HepG2 (cell line): Measurements from ENCODE around the gene DNMT3B. TPM values are rescaled to one million over a fixed set of nuclear protein-coding genes. Genes with fewer than 3 reads are reported as not detected.

Experiments
- ATAC-seq: fragments of 200-7000 bp; cut with Tn5 transposase; 3 replicates; pipeline ENCODE4 v1.9.1; 2020; ENCODE audit warnings: mild to moderate bottlenecking, moderate library complexity
- BruUV-seq: library from RNA; stranded (reverse); fragments of 400-500 nt; replicated peaks from 2 replicates; lab custom pipeline; 2021; lab: Mats Ljungman, UMichigan
- CTCF ChIA-PET: fragments of 300-600 bp; formaldehyde crosslinking; extraction: SDS; loops from one replicate; lab custom pipeline; 2021; ENCODE audit warnings: low total read pairs, inconsistent platforms, low intra/inter-chr PET ratio; lab: Yijun Ruan, JAX
- POLR2A ChIA-PET: fragments of 350-600 bp; sonication (Branson Sonifier 250); formaldehyde crosslinking; loops from one replicate; lab custom pipeline; 2020; ENCODE audit warnings: antibody characterized with exemption, inconsistent platforms; lab: Yijun Ruan, JAX
- DNase-seq: peaks from one replicate; pipeline ENCODE4 v3.0.0-alpha.2; 2015; ENCODE audit warnings: low spot score
- FAIRE-seq: peaks from 3 replicates; lab custom pipeline; 2011; peaks lifted over from hg19 to GRCh38; lab: Jason Lieb, UNC
- H2AFZ ChIP-seq: one replicate; pipeline ENCODE4 v1.6.1; 2011; ENCODE audit warnings: low read length, inconsistent platforms
- H3K27ac ChIP-seq: fragments of 300-600 bp; 3 replicates; pipeline ENCODE4 v1.8.0; 2011; ENCODE audit warnings: mixed run types, mild to moderate bottlenecking, mixed read lengths, low read length, inconsistent platforms; ENCODE audit not compliant: insufficient read depth; ENCODE audit errors: extremely low read length
- H3K27me3 ChIP-seq, 2 experiments: fragments of 200-600 bp in 1 of 2; 2 replicates in 1 of 2; 3 replicates in 1 of 2; pipeline versions ENCODE4 v1.6.0 to v1.8.0; 2011; ENCODE audit warnings: low read length in 2 of 2, mild to moderate bottlenecking in 2 of 2, moderate library complexity in 2 of 2, inconsistent platforms in 1 of 2; ENCODE audit not compliant: insufficient read depth in 2 of 2, control insufficient read depth in 1 of 2
- H3K36me3 ChIP-seq, 2 experiments: fragments of 200-600 bp in 1 of 2; replicated peaks in 1 of 2; 2 replicates in 1 of 2; 3 replicates in 1 of 2; pipeline versions ENCODE4 v1.5.1 to v1.8.0; 2011; ENCODE audit warnings: low read length in 2 of 2, inconsistent platforms in 1 of 2; ENCODE audit not compliant: insufficient read depth in 2 of 2, control insufficient read depth in 1 of 2
- H3K4me1 ChIP-seq: 2 replicates; pipeline ENCODE4 v1.5.1; 2012; ENCODE audit warnings: low read length, inconsistent platforms; ENCODE audit not compliant: insufficient read depth
- H3K4me2 ChIP-seq: 2 replicates; pipeline ENCODE4 v1.6.0; 2011; ENCODE audit warnings: low read depth, low read length, inconsistent platforms
- H3K4me3 ChIP-seq, 3 experiments: fragments of 200-600 bp in 1 of 3; sonication (generic), shearing (Covaris generic) in 1 of 3; replicated peaks in 1 of 3; 2 replicates each; pipeline ENCODE4 v1.5.1; 2011 to 2016; ENCODE audit warnings: low read length in 3 of 3, inconsistent platforms in 2 of 3, low read depth in 2 of 3, mild to moderate bottlenecking in 2 of 3, control low read depth in 1 of 3, mixed read lengths in 1 of 3; ENCODE audit not compliant: insufficient read depth in 1 of 3
- H3K79me2 ChIP-seq: one replicate; pipeline ENCODE4 v1.6.1; 2011; ENCODE audit warnings: low read length, inconsistent platforms; ENCODE audit not compliant: insufficient read depth
- H3K9ac ChIP-seq: 2 replicates; pipeline ENCODE4 v1.6.0; 2011; ENCODE audit warnings: mild to moderate bottlenecking, low read depth, low read length, inconsistent platforms; ENCODE audit not compliant: insufficient read depth
- H3K9me3 ChIP-seq: 2 replicates; pipeline ENCODE4 v1.5.1; 2012; ENCODE audit warnings: mild to moderate bottlenecking, low read length
- H4K20me1 ChIP-seq: 2 replicates; pipeline ENCODE4 v1.6.0; 2011; ENCODE audit warnings: inconsistent platforms, mild to moderate bottlenecking, low read length, moderate library complexity; ENCODE audit not compliant: insufficient read depth
- AFF4 ChIP-seq: sonication (generic); formaldehyde crosslinking; IDR thresholded peaks from 2 replicates; pipeline ENCODE4 v1.4.0; 2020; ENCODE audit warnings: missing genetic modification reagents
- NR2F1 ChIP-seq, 2 experiments: fragments of 450-650 bp in 1 of 2; formaldehyde crosslinking in 1 of 2; IDR thresholded peaks; 2 replicates each; pipeline versions ENCODE4 v1.5.0 to v1.6.1; 2016 to 2020; ENCODE audit warnings: mild to moderate bottlenecking in 1 of 2, missing compliant biosample characterization in 1 of 2, missing genetic modification reagents in 1 of 2, moderate library complexity in 1 of 2
- ZNF383 ChIP-seq: sonication (generic); formaldehyde crosslinking; IDR thresholded peaks from 2 replicates; pipeline ENCODE4 v1.4.0; 2020; ENCODE audit warnings: missing genetic modification reagents, mild to moderate bottlenecking, borderline replicate concordance
- WGBS: methylation state at CpG from one replicate; pipeline ENCODE4 v1.1.6; 2017; ENCODE audit warnings: low lambda C conversion rate; 5-methylcytosine and 5-hydroxymethylcytosine counted together
- in situ Hi-C: cut with HindIII; loops from 2 replicates; pipeline ENCODE4 v1.10.0; 2017; ENCODE audit warnings: low pct_unique_long_range_greater_than_20kb; ENCODE audit not compliant: extremely low pct_ligation_motif_present
- intact Hi-C: fragments of 100-400 bp; cut with micrococcal nuclease; formaldehyde crosslinking; loops from one replicate; pipeline ENCODE4 v1.10.0; 2022; ENCODE audit not compliant: unreplicated experiment
- polyA plus RNA-seq, 8 experiments: library from polyadenylated mRNA; depleted of rRNA in 3 of 8; stranded (reverse) in 7 of 8; unstranded in 1 of 8; fragments of >200 nt; fragmentation: Illumina TruSeq in 4 of 8; extraction: Trizol in 4 of 8; gene quantifications; 2 replicates each; pipeline versions ENCODE4 v1.2.1 to v1.2.3, GENCODE V29; 2011 to 2016; ENCODE audit warnings: low read depth in 4 of 8, missing spikeins in 1 of 8, mixed read lengths in 1 of 8; ENCODE audit not compliant: insufficient read depth in 1 of 8
- total RNA-seq, 5 experiments: library from RNA; depleted of rRNA; stranded (reverse); fragments of >200 nt; fragmentation: Illumina TruSeq; extraction: Trizol; gene quantifications; 2 replicates each; pipeline ENCODE4 v1.2.3, GENCODE V29; 2016; ENCODE audit warnings: low read depth in 1 of 5
- TF ChIP-seq, protein P1 (sequence below): sonication (generic); formaldehyde crosslinking; IDR thresholded peaks from 2 replicates; pipeline ENCODE4 v1.4.0; 2020; ENCODE audit warnings: missing genetic modification reagents
- TF ChIP-seq, protein P2 (sequence below): IDR thresholded peaks from 2 replicates; pipeline ENCODE4 v1.6.1; 2012; ENCODE audit warnings: low read depth, low read length, improper control_type of control experiment
- TF ChIP-seq, protein P3 (sequence below): sonication (generic); formaldehyde crosslinking; IDR thresholded peaks from 2 replicates; pipeline ENCODE4 v1.4.0; 2020; ENCODE audit warnings: low read depth, missing genetic modification reagents

DNMT3B gene
- total and polyA plus RNA-seq, 2 of the 13 experiments (the other 11 are each of a cell fraction or from before 2014, with no cell fraction given), result 3.8 to 13.9 TPM

GRCh38 chr20:32849577-32849976 is 87.4 kb downstream of the DNMT3B start:
- no peaks in the 10 kb centered on the region for H3K4me1 ChIP-seq
- WGBS, result 97% methylated on average over 6 of the region's 6 CpGs
- FAIRE-seq, result no peak
- POLR2A ChIA-PET, result no interaction called here
- TF ChIP-seq AFF4 (CRISPR knock-in tag) (no peak), NR2F1 (CRISPR knock-in tag; IDR thresholded peaks at IDR 0.05) (no peak), ZNF383 (no peak)
- TF ChIP-seq, protein P1, sequence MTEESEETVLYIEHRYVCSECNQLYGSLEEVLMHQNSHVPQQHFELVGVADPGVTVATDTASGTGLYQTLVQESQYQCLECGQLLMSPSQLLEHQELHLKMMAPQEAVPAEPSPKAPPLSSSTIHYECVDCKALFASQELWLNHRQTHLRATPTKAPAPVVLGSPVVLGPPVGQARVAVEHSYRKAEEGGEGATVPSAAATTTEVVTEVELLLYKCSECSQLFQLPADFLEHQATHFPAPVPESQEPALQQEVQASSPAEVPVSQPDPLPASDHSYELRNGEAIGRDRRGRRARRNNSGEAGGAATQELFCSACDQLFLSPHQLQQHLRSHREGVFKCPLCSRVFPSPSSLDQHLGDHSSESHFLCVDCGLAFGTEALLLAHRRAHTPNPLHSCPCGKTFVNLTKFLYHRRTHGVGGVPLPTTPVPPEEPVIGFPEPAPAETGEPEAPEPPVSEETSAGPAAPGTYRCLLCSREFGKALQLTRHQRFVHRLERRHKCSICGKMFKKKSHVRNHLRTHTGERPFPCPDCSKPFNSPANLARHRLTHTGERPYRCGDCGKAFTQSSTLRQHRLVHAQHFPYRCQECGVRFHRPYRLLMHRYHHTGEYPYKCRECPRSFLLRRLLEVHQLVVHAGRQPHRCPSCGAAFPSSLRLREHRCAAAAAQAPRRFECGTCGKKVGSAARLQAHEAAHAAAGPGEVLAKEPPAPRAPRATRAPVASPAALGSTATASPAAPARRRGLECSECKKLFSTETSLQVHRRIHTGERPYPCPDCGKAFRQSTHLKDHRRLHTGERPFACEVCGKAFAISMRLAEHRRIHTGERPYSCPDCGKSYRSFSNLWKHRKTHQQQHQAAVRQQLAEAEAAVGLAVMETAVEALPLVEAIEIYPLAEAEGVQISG (CRISPR knock-in tag), result no peak
- TF ChIP-seq, protein P2, sequence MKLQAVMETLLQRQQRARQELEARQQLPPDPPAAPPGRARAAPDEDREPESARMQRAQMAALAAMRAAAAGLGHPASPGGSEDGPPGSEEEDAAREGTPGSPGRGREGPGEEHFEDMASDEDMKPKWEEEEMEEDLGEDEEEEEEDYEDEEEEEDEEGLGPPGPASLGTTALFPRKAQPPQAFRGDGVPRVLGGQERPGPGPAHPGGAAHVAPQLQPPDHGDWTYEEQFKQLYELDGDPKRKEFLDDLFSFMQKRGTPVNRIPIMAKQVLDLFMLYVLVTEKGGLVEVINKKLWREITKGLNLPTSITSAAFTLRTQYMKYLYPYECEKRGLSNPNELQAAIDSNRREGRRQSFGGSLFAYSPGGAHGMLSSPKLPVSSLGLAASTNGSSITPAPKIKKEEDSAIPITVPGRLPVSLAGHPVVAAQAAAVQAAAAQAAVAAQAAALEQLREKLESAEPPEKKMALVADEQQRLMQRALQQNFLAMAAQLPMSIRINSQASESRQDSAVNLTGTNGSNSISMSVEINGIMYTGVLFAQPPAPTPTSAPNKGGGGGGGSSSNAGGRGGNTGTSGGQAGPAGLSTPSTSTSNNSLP, result no peak
- TF ChIP-seq, protein P3, sequence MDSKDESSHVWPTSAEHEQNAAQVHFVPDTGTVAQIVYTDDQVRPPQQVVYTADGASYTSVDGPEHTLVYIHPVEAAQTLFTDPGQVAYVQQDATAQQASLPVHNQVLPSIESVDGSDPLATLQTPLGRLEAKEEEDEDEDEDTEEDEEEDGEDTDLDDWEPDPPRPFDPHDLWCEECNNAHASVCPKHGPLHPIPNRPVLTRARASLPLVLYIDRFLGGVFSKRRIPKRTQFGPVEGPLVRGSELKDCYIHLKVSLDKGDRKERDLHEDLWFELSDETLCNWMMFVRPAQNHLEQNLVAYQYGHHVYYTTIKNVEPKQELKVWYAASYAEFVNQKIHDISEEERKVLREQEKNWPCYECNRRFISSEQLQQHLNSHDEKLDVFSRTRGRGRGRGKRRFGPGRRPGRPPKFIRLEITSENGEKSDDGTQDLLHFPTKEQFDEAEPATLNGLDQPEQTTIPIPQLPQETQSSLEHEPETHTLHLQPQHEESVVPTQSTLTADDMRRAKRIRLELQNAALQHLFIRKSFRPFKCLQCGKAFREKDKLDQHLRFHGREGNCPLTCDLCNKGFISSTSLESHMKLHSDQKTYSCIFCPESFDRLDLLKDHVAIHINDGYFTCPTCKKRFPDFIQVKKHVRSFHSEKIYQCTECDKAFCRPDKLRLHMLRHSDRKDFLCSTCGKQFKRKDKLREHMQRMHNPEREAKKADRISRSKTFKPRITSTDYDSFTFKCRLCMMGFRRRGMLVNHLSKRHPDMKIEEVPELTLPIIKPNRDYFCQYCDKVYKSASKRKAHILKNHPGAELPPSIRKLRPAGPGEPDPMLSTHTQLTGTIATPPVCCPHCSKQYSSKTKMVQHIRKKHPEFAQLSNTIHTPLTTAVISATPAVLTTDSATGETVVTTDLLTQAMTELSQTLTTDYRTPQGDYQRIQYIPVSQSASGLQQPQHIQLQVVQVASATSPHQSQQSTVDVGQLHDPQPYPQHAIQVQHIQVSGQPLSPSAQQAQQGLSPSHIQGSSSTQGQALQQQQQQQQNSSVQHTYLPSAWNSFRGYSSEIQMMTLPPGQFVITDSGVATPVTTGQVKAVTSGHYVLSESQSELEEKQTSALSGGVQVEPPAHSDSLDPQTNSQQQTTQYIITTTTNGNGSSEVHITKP (CRISPR knock-in tag), result no peak
- TF ChIP-seq, all 625 proteins: peak for 0
- H3K27me3 ChIP-seq, result no peaks in the 10 kb centered on the region
- H3K4me3 ChIP-seq, result no peak overlapping the region
- peaks cover 36 to 66% of the 10 kb centered on the region in 2 experiments for H3K36me3 ChIP-seq
- BruUV-seq, result no TSS peak
- H4K20me1 ChIP-seq, result peaks cover 5% of the 10 kb centered on the region; the same call in 1 of the 2 replicates
- H3K79me2 ChIP-seq, result peaks cover 3% of the 10 kb centered on the region
- H2AFZ ChIP-seq, result no peak overlapping the region
- DNase-seq (no peak), ATAC-seq (no peak)
- in situ Hi-C loops, result no loop called here
- no peak overlapping the region for H3K27ac ChIP-seq
- H3K9me3 ChIP-seq, result no peaks in the 10 kb centered on the region
- H3K4me2 ChIP-seq, result no peak overlapping the region
- intact Hi-C loops, result no loop called here
- no peak overlapping the region for H3K9ac ChIP-seq
- CTCF ChIA-PET, result no interaction called here
